H1 (cell line): ENCODE data around the gene TFDP1. TPM values are rescaled to one million over a fixed set of nuclear protein-coding genes. Genes with fewer than 3 reads are reported as not detected.

Source experiments
- CTCF ChIA-PET: fragments of 300-600 bp; sonication (Branson Sonifier 250); formaldehyde crosslinking; loops from one replicate; lab custom pipeline; 2021; ENCODE audit not compliant: partially characterized antibody; lab: Charles Lee
- POLR2A ChIA-PET: fragments of 300-600 bp; sonication (Branson Sonifier 250); formaldehyde crosslinking; loops from one replicate; lab custom pipeline; 2021; ENCODE audit warnings: inconsistent platforms; ENCODE audit not compliant: partially characterized antibody; lab: Charles Lee
- DNase-seq, 2 experiments: peaks; one replicate each; pipeline versions ENCODE4 v3.0.0 to v3.0.0-alpha.2; 2010 to 2022; ENCODE audit warnings: low spot score in 2 of 2, low read depth in 1 of 2, mixed read lengths in 1 of 2
- FAIRE-seq: peaks from 2 replicates; lab custom pipeline; 2011; peaks lifted over from hg19 to GRCh38; lab: Jason Lieb, UNC
- H2AFZ ChIP-seq: 2 replicates; pipeline ENCODE4 v1.8.1; 2012; ENCODE audit warnings: low read length, inconsistent platforms
- H2AK5ac ChIP-seq: 2 replicates; pipeline ENCODE4 v1.6.1; 2013; ENCODE audit warnings: low read depth, low read length
- H2BK120ac ChIP-seq: replicated peaks from 2 replicates; pipeline ENCODE3; 2013; ENCODE audit warnings: low read depth, low read length, inconsistent platforms
- H2BK12ac ChIP-seq: 2 replicates; pipeline ENCODE4 v1.6.1; 2013; ENCODE audit warnings: low read depth, low read length
- H2BK15ac ChIP-seq: 2 replicates; pipeline ENCODE4 v1.6.1; 2013; ENCODE audit warnings: low read length
- H2BK20ac ChIP-seq: 2 replicates; pipeline ENCODE4 v1.6.1; 2013; ENCODE audit warnings: low read length
- H2BK5ac ChIP-seq: 2 replicates; pipeline ENCODE4 v1.6.1; 2013; ENCODE audit warnings: low read depth, low read length
- H3K14ac ChIP-seq: 2 replicates; pipeline ENCODE4 v1.6.1; 2013; ENCODE audit warnings: inconsistent platforms; ENCODE audit not compliant: insufficient read length
- H3K18ac ChIP-seq: 2 replicates; pipeline ENCODE4 v1.6.1; 2013; ENCODE audit warnings: low read length; ENCODE audit errors: extremely low read depth
- H3K23ac ChIP-seq: 2 replicates; pipeline ENCODE4 v1.6.1; 2013; ENCODE audit warnings: inconsistent platforms; ENCODE audit not compliant: insufficient read length
- H3K23me2 ChIP-seq: 2 replicates; pipeline ENCODE4 v1.6.1; 2013; ENCODE audit warnings: low read depth, low read length
- H3K27ac ChIP-seq: 2 replicates; pipeline ENCODE4 v1.6.1; 2011; ENCODE audit warnings: low read depth, low read length, inconsistent platforms
- H3K27me3 ChIP-seq, 4 experiments: replicated peaks in 1 of 4; 1 replicate in 1 of 4; 2 replicates in 3 of 4; pipeline versions ENCODE4 v1.6.1 to v1.8.1; 2011 to 2013; ENCODE audit warnings: low read length in 3 of 4, mild to moderate bottlenecking in 3 of 4, inconsistent platforms in 2 of 4, mixed read lengths in 2 of 4, moderate library complexity in 1 of 4; ENCODE audit not compliant: control insufficient read depth in 3 of 4, insufficient read depth in 3 of 4; ENCODE audit errors: extremely low read depth in 1 of 4
- H3K36me3 ChIP-seq, 4 experiments: 2 replicates each; pipeline versions ENCODE4 v1.6.1 to v1.8.1; 2011 to 2013; ENCODE audit warnings: mild to moderate bottlenecking in 4 of 4, low read length in 3 of 4, moderate library complexity in 2 of 4, control low read depth in 1 of 4, inconsistent platforms in 1 of 4; ENCODE audit not compliant: insufficient read depth in 4 of 4, control insufficient read depth in 2 of 4
- H3K4ac ChIP-seq: replicated peaks from 2 replicates; pipeline ENCODE3; 2013; ENCODE audit warnings: low read length, low read depth, mixed read lengths, inconsistent platforms; ENCODE audit not compliant: insufficient read length
- H3K4me1 ChIP-seq, 4 experiments: replicated peaks in 1 of 4; 1 replicate in 1 of 4; 2 replicates in 3 of 4; pipeline versions ENCODE4 v1.6.1 to v1.8.1; 2011 to 2013; ENCODE audit warnings: low read length in 3 of 4, inconsistent platforms in 2 of 4, mixed read lengths in 1 of 4; ENCODE audit not compliant: insufficient read depth in 4 of 4, control insufficient read depth in 3 of 4
- H3K4me2 ChIP-seq, 2 experiments: 2 replicates each; pipeline versions ENCODE4 v1.6.1 to v1.8.1; 2011 to 2013; ENCODE audit warnings: low read depth in 2 of 2, low read length in 2 of 2, control low read depth in 1 of 2, inconsistent platforms in 1 of 2, mild to moderate bottlenecking in 1 of 2; ENCODE audit not compliant: insufficient read depth in 1 of 2
- H3K4me3 ChIP-seq, 4 experiments: fragments of 200-600, 300-600 bp in 1 of 4; sonication (generic), shearing (Covaris generic), sonication (Bioruptor Twin) in 1 of 4; 2 replicates each; pipeline versions ENCODE4 v1.5.1 to v1.8.1; 2011 to 2016; ENCODE audit warnings: low read length in 4 of 4, low read depth in 3 of 4, control low read depth in 2 of 4, inconsistent platforms in 2 of 4, mild to moderate bottlenecking in 2 of 4, mixed read lengths in 1 of 4, moderate library complexity in 1 of 4; ENCODE audit not compliant: insufficient read depth in 2 of 4; ENCODE audit errors: extremely low read depth in 1 of 4
- H3K56ac ChIP-seq: replicated peaks from 2 replicates; pipeline ENCODE3; 2013; ENCODE audit warnings: low read depth, mild to moderate bottlenecking, mixed read lengths, low read length, inconsistent platforms; ENCODE audit not compliant: insufficient read length
- H3K79me1 ChIP-seq: 2 replicates; pipeline ENCODE4 v1.6.1; 2013; ENCODE audit warnings: low read depth, low read length, control low read depth
- H3K79me2 ChIP-seq, 2 experiments: 2 replicates each; pipeline versions ENCODE4 v1.6.1 to v1.8.1; 2012 to 2013; ENCODE audit warnings: low read length in 2 of 2, mild to moderate bottlenecking in 2 of 2, inconsistent platforms in 1 of 2; ENCODE audit not compliant: insufficient read depth in 2 of 2, control insufficient read depth in 1 of 2
- H3K9ac ChIP-seq, 4 experiments: replicated peaks in 1 of 4; 1 replicate in 1 of 4; 2 replicates in 3 of 4; pipeline versions ENCODE4 v1.6.1 to v1.8.1; 2011 to 2013; ENCODE audit warnings: low read depth in 3 of 4, low read length in 3 of 4, control low read depth in 2 of 4, mild to moderate bottlenecking in 2 of 4, moderate library complexity in 2 of 4, inconsistent platforms in 1 of 4; ENCODE audit errors: extremely low read depth in 1 of 4
- H3K9me3 ChIP-seq, 2 experiments: 2 replicates each; pipeline versions ENCODE4 v1.6.1 to v1.8.1; 2012 to 2013; ENCODE audit warnings: mild to moderate bottlenecking in 2 of 2, moderate library complexity in 2 of 2, control low read depth in 1 of 2, inconsistent platforms in 1 of 2, low read depth in 1 of 2, low read length in 1 of 2, mixed read lengths in 1 of 2; ENCODE audit not compliant: insufficient read depth in 2 of 2
- H4K20me1 ChIP-seq, 2 experiments: replicated peaks in 1 of 2; 2 replicates each; pipeline versions ENCODE3 to v1.8.1; 2011 to 2013; ENCODE audit warnings: inconsistent platforms in 2 of 2, low read length in 2 of 2, mild to moderate bottlenecking in 1 of 2; ENCODE audit not compliant: insufficient read depth in 2 of 2, control insufficient read depth in 1 of 2
- H4K5ac ChIP-seq: 2 replicates; pipeline ENCODE4 v1.6.1; 2013; ENCODE audit warnings: low read length, low read depth, mixed read lengths, inconsistent platforms; ENCODE audit not compliant: insufficient read length
- H4K8ac ChIP-seq: 2 replicates; pipeline ENCODE4 v1.8.0; 2013; ENCODE audit warnings: mild to moderate bottlenecking, moderate library complexity, low read length, inconsistent platforms; ENCODE audit not compliant: insufficient read depth; ENCODE audit errors: extremely low read depth
- H4K91ac ChIP-seq: replicated peaks from 2 replicates; pipeline ENCODE3; 2013; ENCODE audit warnings: low read length, mixed read lengths, inconsistent platforms; ENCODE audit not compliant: insufficient read length
- ATF3 ChIP-seq: IDR thresholded peaks from 2 replicates; pipeline ENCODE4 v1.6.1; 2011; ENCODE audit warnings: low read depth, mild to moderate bottlenecking, low read length; ENCODE audit not compliant: insufficient read depth
- CEBPB ChIP-seq: IDR thresholded peaks from 2 replicates; pipeline ENCODE4 v1.6.1; 2012; ENCODE audit warnings: low read depth, low read length
- CHD1 ChIP-seq: IDR thresholded peaks from 2 replicates; pipeline ENCODE4 v1.6.1; 2012; ENCODE audit warnings: low read depth, low read length, improper control_type of control experiment
- EGR1 ChIP-seq: IDR thresholded peaks from 2 replicates; pipeline ENCODE4 v1.6.1; 2011; ENCODE audit warnings: low read depth, low read length, borderline replicate concordance
- EP300 ChIP-seq, 2 experiments: IDR thresholded peaks; 1 replicate in 1 of 2; 2 replicates in 1 of 2; pipeline ENCODE4 v1.6.1; 2011 to 2012; ENCODE audit warnings: low read depth in 2 of 2, low read length in 2 of 2, mild to moderate bottlenecking in 2 of 2, borderline replicate concordance in 1 of 2, inconsistent platforms in 1 of 2, moderate library complexity in 1 of 2
- HDAC2 ChIP-seq, 2 experiments: fragments of 300-600 bp in 1 of 2; sonication (generic) in 1 of 2; IDR thresholded peaks; 2 replicates each; pipeline ENCODE4 v1.6.1; 2011 to 2012; ENCODE audit warnings: low read depth in 2 of 2, low read length in 2 of 2, mild to moderate bottlenecking in 2 of 2, moderate library complexity in 2 of 2, borderline replicate concordance in 1 of 2, inconsistent platforms in 1 of 2
- MAFK ChIP-seq: IDR thresholded peaks from 2 replicates; pipeline ENCODE4 v1.6.1; 2012; ENCODE audit warnings: low read depth, mild to moderate bottlenecking, improper control_type of control experiment, low read length
- NRF1 ChIP-seq: IDR thresholded peaks from 2 replicates; pipeline ENCODE4 v1.6.1; 2011; ENCODE audit warnings: mild to moderate bottlenecking, low read depth, low read length, improper control_type of control experiment
- POLR2A ChIP-seq, 2 experiments: IDR thresholded peaks; 1 replicate in 1 of 2; 2 replicates in 1 of 2; pipeline ENCODE4 v1.6.1; 2011; ENCODE audit warnings: low read depth in 2 of 2, low read length in 2 of 2, mild to moderate bottlenecking in 2 of 2; ENCODE audit errors: control extremely low read depth in 1 of 2
- POLR2AphosphoS5 ChIP-seq: IDR thresholded peaks from 2 replicates; pipeline ENCODE4 v1.6.1; 2011; ENCODE audit warnings: low read depth, low read length
- SP4 ChIP-seq: IDR thresholded peaks from 2 replicates; pipeline ENCODE4 v1.6.1; 2012; ENCODE audit warnings: low read length, inconsistent platforms
- SUZ12 ChIP-seq: fragments of 200-600 bp; sonication (generic); IDR thresholded peaks from 2 replicates; pipeline ENCODE4 v1.6.1; 2012; ENCODE audit warnings: mild to moderate bottlenecking, inconsistent platforms, low read length, moderate library complexity, mixed read lengths
- ZNF274 ChIP-seq: IDR thresholded peaks from 2 replicates; pipeline ENCODE4 v1.7.0; 2012; ENCODE audit warnings: low read length, borderline replicate concordance; ENCODE audit errors: extremely low read depth
- WGBS, 2 experiments: shearing (Covaris generic) in 1 of 2; methylation state at CpG; one replicate each; pipeline versions ENCODE4 v1.1.6 to v1.1.7; 2013 to 2015; ENCODE audit warnings: low lambda C conversion rate in 2 of 2, mixed read lengths in 2 of 2, inconsistent platforms in 1 of 2, low coverage in 1 of 2, missing lambda C conversion rate in 1 of 2; ENCODE audit not compliant: insufficient replicate concordance in 2 of 2, insufficient coverage in 1 of 2, insufficient read length in 1 of 2; ENCODE audit errors: extremely low coverage in 1 of 2, missing lambda C conversion rate in 1 of 2; 5-methylcytosine and 5-hydroxymethylcytosine counted together
- polyA plus RNA-seq, 7 experiments: library from polyadenylated mRNA; depleted of rRNA in 3 of 7; stranded (reverse) in 5 of 7; unstranded in 2 of 7; fragments of >200 nt in 5 of 7; fragments of 200-250 nt in 2 of 7; gene quantifications; 1 replicate in 5 of 7; 2 replicates in 1 of 7; 4 replicates in 1 of 7; pipeline versions ENCODE4 v1.2.1 to v1.2.3, GENCODE V29; 2011 to 2013; ENCODE audit warnings: missing spikeins in 2 of 7, mixed read lengths in 2 of 7
- total RNA-seq: library from RNA; stranded (reverse); fragmentation: NEBNext Ultra II Directional; extraction: Animal tissue kit (Norgen Biotek cat#: 25700); gene quantifications from 2 replicates; pipeline ENCODE4 v1.2.1, GENCODE V29; 2021
- TF ChIP-seq, protein P1 (sequence below): IDR thresholded peaks from 2 replicates; pipeline ENCODE4 v1.6.1; 2012; ENCODE audit warnings: inconsistent platforms

Gene TFDP1
- total and polyA plus RNA-seq, 2 of the 8 experiments (the other 6 are each of a cell fraction or from before 2014, with no cell fraction given): 43.6 to 81.9 TPM

DNA sequence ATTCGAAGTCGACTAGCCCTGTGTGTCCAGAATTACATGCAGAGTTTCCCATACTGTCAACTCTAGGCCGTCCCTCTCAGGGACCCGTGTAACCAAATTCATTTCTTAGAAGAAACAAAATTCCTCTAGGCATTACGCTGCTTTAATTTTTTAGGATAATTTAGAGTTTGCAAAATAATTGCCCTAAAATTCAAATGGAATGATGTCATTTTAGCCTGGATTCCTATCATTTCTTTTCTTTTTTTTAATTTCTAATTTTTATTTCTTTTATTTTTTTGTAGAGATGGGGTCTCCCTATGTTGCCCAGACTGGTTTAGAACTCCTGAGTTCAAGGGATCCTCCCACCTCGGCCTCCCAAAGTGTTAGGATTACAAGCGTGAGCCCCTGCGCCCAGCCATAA lies 74.8 kb downstream of the TFDP1 start:
- no peaks in the 10 kb centered on the region for H4K20me1 ChIP-seq
- H3K9ac ChIP-seq: no peak overlapping the region
- H2BK120ac ChIP-seq: no peak overlapping the region
- H3K27me3 ChIP-seq: no peaks in the 10 kb centered on the region
- no peak overlapping the region for H3K18ac ChIP-seq
- no peaks in the 10 kb centered on the region for H3K36me3 ChIP-seq
- CTCF ChIA-PET: no interaction called here
- DNase-seq: no peak
- no peak overlapping the region for H3K4me3 ChIP-seq
- no peak overlapping the region for H2AFZ ChIP-seq
- H2BK15ac ChIP-seq: no peak overlapping the region
- H4K91ac ChIP-seq: no peak overlapping the region
- H3K4me1 ChIP-seq: no peaks in the 10 kb centered on the region
- H3K27ac ChIP-seq: no peak overlapping the region
- H2BK20ac ChIP-seq: no peak overlapping the region
- no peak overlapping the region for H2BK5ac ChIP-seq
- no peak overlapping the region for H3K4me2 ChIP-seq
- H3K9me3 ChIP-seq: no peaks in the 10 kb centered on the region
- H2AK5ac ChIP-seq: no peak overlapping the region
- WGBS, 2 experiments: 89% methylated on average over 8 of the region's 8 CpGs; no CpG with 5 or more reads in 1 of the 2 experiments
- H4K5ac ChIP-seq: no peak overlapping the region
- FAIRE-seq: no peak
- no peaks in the 10 kb centered on the region for H3K79me2 ChIP-seq
- POLR2A ChIA-PET: no interaction called here
- H3K14ac ChIP-seq: no peak overlapping the region
- no peak overlapping the region for H3K4ac ChIP-seq
- no peaks in the 10 kb centered on the region for H3K23me2 ChIP-seq
- H4K8ac ChIP-seq: no peak overlapping the region
- no peaks in the 10 kb centered on the region for H3K79me1 ChIP-seq
- H3K56ac ChIP-seq: no peak overlapping the region
- no peak overlapping the region for H3K23ac ChIP-seq
- no peak for TF ChIP-seq NRF1
- TF ChIP-seq ATF3: no peak
- TF ChIP-seq CHD1: no peak
- no peak for TF ChIP-seq ZNF274
- TF ChIP-seq HDAC2 (IDR thresholded peaks at IDR 0.05; ENCODE audit: borderline replicate concordance in 1 of 2, low read depth in 2 of 2, low read length in 2 of 2): no peak
- TF ChIP-seq EGR1: no peak
- TF ChIP-seq SP4: no peak
- TF ChIP-seq, protein P1, sequence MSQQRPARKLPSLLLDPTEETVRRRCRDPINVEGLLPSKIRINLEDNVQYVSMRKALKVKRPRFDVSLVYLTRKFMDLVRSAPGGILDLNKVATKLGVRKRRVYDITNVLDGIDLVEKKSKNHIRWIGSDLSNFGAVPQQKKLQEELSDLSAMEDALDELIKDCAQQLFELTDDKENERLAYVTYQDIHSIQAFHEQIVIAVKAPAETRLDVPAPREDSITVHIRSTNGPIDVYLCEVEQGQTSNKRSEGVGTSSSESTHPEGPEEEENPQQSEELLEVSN: no peak
- no peak for TF ChIP-seq SUZ12
- no peak for TF ChIP-seq POLR2A (IDR thresholded peaks at IDR 0.05; ENCODE audit: control extremely low read depth in 1 of 2, low read depth in 2 of 2, low read length in 2 of 2)
- no peak for TF ChIP-seq CEBPB
- no peak for TF ChIP-seq MAFK
- TF ChIP-seq POLR2AphosphoS5: no peak
- no peak for TF ChIP-seq EP300 (IDR thresholded peaks at IDR 0.05; ENCODE audit: borderline replicate concordance in 1 of 2, low read depth in 2 of 2, low read length in 2 of 2)
- no peak overlapping the region for H2BK12ac ChIP-seq
